ENCODE results near the gene PALS1.

Gene PALS1

DNA sequence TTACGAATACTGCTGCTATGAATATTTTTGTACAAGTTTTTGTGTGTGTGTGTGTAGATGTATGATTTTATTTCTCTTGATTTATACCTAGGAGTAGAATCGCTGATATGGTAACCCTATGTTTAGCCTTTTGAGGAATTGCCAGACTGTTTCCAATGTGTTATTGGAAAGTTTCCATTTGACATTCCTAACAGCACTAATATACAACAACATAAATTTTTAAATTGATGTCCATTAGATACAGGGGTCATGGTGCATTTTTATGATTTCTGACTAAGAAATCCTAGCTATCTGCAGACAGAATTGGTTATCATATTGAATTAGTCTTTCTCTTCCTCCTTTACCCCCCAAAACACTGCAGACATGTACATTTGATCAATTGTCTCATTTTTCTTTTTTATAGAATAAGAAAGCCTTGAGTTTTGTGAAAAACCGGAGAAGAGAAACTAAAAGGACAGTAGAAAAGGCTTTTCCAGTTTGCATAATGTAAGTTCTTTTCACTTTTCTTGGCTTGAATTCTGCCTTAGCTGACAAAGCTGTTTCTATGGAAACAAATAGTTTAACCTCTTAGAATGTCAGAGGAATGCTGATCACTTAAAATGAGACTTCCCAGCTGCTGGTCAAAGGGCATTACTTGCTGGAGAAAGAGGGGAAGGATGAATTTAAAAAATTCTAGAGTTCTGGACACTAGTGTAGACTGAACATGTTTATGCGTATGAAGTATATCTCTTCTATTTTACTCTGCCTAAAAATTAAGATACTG lies 28.2 kb downstream of the PALS1 start:
- TF ChIP-seq GATA2 (IDR thresholded peaks at IDR 0.05; ENCODE audit: low read depth, low read length) (no peak), GATA3 (IDR thresholded peaks at IDR 0.05; ENCODE audit: low read depth, low read length) (no peak)

- TF ChIP-seq GATA3 (IDR thresholded peaks at IDR 0.05; ENCODE audit: low read depth, low read length) (no peak), GATA2 (IDR thresholded peaks at IDR 0.05; ENCODE audit: low read depth, low read length) (no peak)
Observed at GRCh38 chr14:67270145-67270753, 29.0 kb downstream of the PALS1 start.

GRCh38 chr14:67270933-67271332 lies 29.7 kb downstream of the PALS1 start:
- TF ChIP-seq GATA3 (IDR thresholded peaks at IDR 0.05; ENCODE audit: low read depth, low read length) (no peak), GATA2 (IDR thresholded peaks at IDR 0.05; ENCODE audit: low read depth, low read length) (no peak)

DNA sequence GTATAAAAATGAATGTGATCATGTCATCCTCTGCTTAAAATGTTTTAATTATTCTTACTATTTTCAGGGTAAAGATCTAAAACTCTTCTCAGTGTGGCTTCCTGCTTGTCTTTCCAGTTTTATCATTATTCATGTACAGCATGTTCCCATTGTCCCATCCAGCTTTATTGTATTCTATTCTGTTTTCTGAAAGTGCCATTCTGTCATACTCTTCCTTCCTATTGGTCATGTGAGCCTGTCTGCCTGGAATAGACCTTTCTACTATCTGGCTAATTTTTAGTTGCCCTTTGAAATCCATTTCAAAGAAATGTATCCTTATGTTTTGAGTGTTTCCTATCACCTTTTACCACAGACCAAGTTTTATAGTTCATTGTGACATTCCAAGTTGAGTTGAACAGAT lies 34.9 kb downstream of the PALS1 start:
- TF ChIP-seq GATA3 (IDR thresholded peaks at IDR 0.05; ENCODE audit: low read depth, low read length) (no peak), GATA2 (IDR thresholded peaks at IDR 0.05; ENCODE audit: low read depth, low read length) (no peak)

DNA sequence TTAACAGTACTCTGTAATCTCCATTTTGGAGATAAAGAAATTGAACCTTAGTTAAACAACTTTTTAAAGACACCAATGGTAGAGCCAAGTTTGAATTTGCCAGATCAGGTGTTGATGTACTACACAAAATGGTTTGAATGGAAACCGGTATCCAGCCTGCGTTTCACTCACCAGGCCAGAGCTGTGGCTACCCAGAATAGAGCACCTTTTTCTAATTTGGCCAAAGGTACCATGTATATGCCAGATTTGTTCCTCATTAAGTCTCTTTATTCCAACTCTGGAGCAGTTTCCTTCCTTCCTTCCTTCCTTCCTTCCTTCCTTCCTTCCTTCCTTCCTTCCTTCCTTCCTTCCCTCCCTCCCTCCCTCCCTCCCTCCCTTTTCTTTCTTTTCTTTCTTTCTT lies 39.3 kb downstream of the PALS1 start:
- no peak for TF ChIP-seq GATA2 (IDR thresholded peaks at IDR 0.05; ENCODE audit: low read depth, low read length)
- no peak for TF ChIP-seq GATA3 (IDR thresholded peaks at IDR 0.05; ENCODE audit: low read depth, low read length)

DNA sequence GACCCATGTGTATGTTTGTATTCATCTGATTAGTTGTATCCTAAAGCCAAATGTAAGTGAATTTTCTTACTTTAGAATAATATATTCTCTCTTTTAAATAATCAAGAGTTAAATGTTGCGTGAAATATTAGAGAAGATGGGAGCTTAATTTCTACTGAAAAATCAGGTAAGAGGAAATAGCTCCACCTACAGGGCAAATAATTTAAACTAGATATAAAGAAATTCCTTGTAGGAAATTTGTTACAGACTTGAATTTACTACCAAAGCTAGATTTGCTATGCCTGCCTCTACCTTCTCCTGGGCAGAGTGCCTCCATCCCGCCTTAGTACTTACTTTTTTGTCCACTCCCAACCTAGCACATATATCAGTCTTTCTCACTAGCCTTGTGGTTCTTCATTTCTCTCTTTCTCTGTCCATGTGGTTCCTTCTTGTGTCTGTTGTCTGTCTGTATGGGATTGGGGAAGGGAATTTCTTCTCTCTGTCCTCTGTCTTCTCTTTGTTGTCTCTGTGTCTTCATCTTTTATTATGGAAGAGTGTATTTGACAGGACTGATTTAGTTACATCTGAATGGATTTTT lies 44.7 kb downstream of the PALS1 start:
- no peak for TF ChIP-seq GATA2 (IDR thresholded peaks at IDR 0.05; ENCODE audit: low read depth, low read length)
- no peak for TF ChIP-seq GATA3 (IDR thresholded peaks at IDR 0.05; ENCODE audit: low read depth, low read length)

Data from SH-SY5Y (cell line).